MG63 (cell line): ENCODE results near the gene PGAM2. TPM values are rescaled to one million over a fixed set of nuclear protein-coding genes. Genes with fewer than 3 reads are reported as not detected.

Experiments used
- DNase-seq: peaks from one replicate; pipeline ENCODE4 v3.0.0-alpha.2; 2020
- H3K27me3 ChIP-seq: fragments of 250-450 bp; sonication (Bioruptor Pico); 2 replicates; pipeline ENCODE4 v1.5.1; 2020; ENCODE audit warnings: mild to moderate bottlenecking, moderate library complexity
- H3K36me3 ChIP-seq: fragments of 250-450 bp; sonication (Bioruptor Pico); 2 replicates; pipeline ENCODE4 v1.5.1; 2020; ENCODE audit warnings: mild to moderate bottlenecking, moderate library complexity
- H3K4me3 ChIP-seq: fragments of 250-450 bp; sonication (Bioruptor Pico); 2 replicates; pipeline ENCODE4 v1.5.1; 2020; ENCODE audit warnings: mild to moderate bottlenecking, moderate library complexity
- H3K9me3 ChIP-seq: fragments of 250-450 bp; sonication (Bioruptor Pico); 2 replicates; pipeline ENCODE4 v1.5.1; 2020; ENCODE audit warnings: mild to moderate bottlenecking, moderate library complexity
- total RNA-seq: library from RNA; depleted of rRNA; stranded (reverse); fragments of >200 nt; shearing (Covaris generic); gene quantifications from 2 replicates; pipeline ENCODE4 v1.2.3, GENCODE V29; 2014; ENCODE audit warnings: low replicate concordance

PGAM2 gene
- total RNA-seq, 1 experiment from 2014 or later: not detected

- H3K27me3 ChIP-seq: no peaks in the 10 kb centered on the region
- no peak for DNase-seq
- no peak overlapping the region for H3K4me3 ChIP-seq
- H3K36me3 ChIP-seq: peaks cover 23% of the 10 kb centered on the region
- no peaks in the 10 kb centered on the region for H3K9me3 ChIP-seq
These were observed 3.0 kb downstream of the PGAM2 start for GRCh38 chr7:44062180-44062902.

- no peaks in the 10 kb centered on the region for H3K9me3 ChIP-seq
- DNase-seq: no peak
- H3K27me3 ChIP-seq: no peaks in the 10 kb centered on the region
- H3K36me3 ChIP-seq: peaks cover 26% of the 10 kb centered on the region
- no peak overlapping the region for H3K4me3 ChIP-seq
These were observed 3.7 kb downstream of the PGAM2 start for GRCh38 chr7:44061645-44062179.

- Histone ChIP-seq H3K27me3 (no peaks in the 10 kb centered on the region), H3K9me3 (no peaks in the 10 kb centered on the region), H3K36me3 (peaks cover 32% of the 10 kb centered on the region), H3K4me3 (no peak overlapping the region)
- no peak for DNase-seq
These were observed 4.3 kb downstream of the PGAM2 start for GRCh38 chr7:44060948-44061644.

DNA sequence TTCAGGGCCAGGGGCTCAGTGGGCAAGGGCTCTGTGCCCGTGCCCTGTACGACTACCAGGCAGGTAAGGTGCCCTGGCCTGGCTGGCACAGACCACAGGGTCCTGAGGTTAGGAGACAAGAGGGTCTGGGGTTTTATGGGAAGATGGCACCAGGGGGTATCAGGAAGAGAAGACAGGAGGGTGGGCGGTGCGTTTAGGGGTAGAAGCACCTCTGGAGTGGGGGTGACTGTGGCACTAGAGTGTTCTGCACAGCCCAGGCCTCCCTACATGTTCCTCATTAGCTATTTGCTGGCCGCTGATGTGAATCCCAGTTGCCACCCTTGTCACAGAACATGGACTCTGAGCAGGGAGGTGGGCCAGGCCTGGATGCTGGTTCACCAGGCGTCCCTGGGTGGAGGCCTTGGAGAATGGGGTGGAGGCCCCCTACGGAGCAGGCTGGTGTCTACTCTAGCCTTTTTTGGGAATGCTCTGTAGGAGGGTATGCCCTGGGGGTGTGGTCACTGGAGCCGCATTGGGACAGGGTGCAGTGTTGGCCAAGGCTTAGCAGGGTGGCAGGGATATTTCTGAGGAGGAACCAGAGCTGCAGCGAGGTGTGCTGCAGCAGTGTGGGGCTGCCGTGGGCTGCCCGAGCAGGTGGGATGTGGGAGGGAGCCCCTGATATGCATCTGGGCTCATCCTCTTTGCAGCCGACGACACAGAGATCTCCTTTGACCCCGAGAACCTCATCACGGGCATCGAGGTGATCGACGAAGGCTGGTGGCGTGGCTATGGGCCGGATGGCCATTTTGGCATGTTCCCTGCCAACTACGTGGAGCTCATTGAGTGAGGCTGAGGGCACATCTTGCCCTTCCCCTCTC lies 5.0 kb downstream of the PGAM2 start:
- Histone ChIP-seq H3K36me3 (peaks cover 34% of the 10 kb centered on the region), H3K4me3 (no peak overlapping the region), H3K9me3 (no peaks in the 10 kb centered on the region), H3K27me3 (no peaks in the 10 kb centered on the region)
- no peak for DNase-seq

DNA sequence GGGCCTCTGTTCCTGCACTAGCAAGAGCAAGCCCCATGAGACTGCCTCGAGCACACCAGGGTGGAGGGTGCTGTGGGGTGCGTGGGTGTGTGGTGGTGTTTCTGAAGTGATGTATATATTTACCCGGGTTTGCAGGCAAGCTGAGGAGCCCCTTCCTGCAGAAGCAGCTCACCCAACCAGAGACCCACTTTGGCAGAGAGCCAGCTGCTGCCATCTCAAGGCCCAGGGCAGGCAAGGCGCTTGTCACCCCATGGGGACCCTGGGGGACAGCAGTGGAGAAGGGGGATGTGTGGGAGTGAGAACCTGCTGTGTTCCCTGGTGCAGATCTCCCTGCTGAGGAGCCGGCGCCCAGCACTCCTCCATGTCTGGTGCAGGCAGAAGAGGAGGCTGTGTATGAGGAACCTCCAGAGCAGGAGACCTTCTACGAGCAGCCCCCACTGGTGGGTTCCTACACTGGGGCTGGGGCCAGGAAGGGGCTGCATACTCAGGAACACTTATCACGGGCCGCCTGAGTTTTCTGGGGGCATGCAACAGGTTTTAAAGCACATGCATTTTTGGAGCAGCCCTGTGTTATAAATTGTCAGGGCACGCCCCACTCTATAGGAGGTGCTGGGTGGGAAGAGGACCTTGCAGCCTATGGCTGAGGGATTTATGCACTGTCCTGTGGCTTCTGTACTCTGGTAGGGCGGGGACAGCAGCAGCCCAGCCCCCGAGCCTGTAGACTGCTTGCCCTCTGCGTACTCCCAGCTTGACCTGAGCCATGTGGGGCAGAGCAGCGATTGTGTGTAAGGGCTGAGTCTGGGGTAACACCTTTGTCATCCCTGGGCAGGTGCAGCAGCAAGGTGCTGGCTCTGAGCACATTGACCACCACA lies 5.9 kb downstream of the PGAM2 start:
- H3K36me3 ChIP-seq: peaks cover 41% of the 10 kb centered on the region
- no peaks in the 10 kb centered on the region for H3K9me3 ChIP-seq
- no peaks in the 10 kb centered on the region for H3K27me3 ChIP-seq
- no peak for DNase-seq
- no peak overlapping the region for H3K4me3 ChIP-seq

GRCh38 chr7:44058759-44059218 lies 6.6 kb downstream of the PGAM2 start:
- H3K36me3 ChIP-seq: peaks cover 48% of the 10 kb centered on the region
- no peaks in the 10 kb centered on the region for H3K9me3 ChIP-seq
- DNase-seq: no peak
- no peak overlapping the region for H3K4me3 ChIP-seq
- H3K27me3 ChIP-seq: no peaks in the 10 kb centered on the region

GRCh38 chr7:44057849-44058758 lies 7.3 kb downstream of the PGAM2 start:
- Histone ChIP-seq H3K4me3 (no peak overlapping the region), H3K36me3 (peaks cover 52% of the 10 kb centered on the region), H3K9me3 (no peaks in the 10 kb centered on the region), H3K27me3 (no peaks in the 10 kb centered on the region)
- no peak for DNase-seq

- Histone ChIP-seq H3K36me3 (peaks cover 53% of the 10 kb centered on the region), H3K4me3 (no peak overlapping the region), H3K27me3 (no peaks in the 10 kb centered on the region), H3K9me3 (no peaks in the 10 kb centered on the region)
- no peak for DNase-seq
These were observed 8.1 kb downstream of the PGAM2 start for GRCh38 chr7:44057181-44057848.

DNA sequence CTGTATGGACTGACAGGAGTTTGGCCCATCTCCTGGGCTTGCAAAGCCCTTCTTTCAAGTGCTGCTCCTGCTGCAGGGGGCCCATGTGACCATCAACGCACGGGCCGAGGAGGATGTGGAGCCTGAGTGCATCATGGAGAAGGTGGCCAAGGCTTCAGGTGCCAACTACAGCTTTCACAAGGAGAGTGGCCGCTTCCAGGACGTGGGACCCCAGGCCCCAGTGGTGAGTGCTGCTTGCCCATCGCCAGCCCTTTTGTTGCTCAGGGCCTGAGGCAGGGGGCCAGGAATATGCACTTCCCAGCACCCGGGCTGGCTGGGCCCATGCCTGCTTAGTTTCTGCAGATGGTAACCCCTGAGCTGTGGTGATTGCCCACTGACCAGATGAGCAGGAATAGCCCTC lies 8.7 kb downstream of the PGAM2 start:
- H3K9me3 ChIP-seq: no peaks in the 10 kb centered on the region
- no peak overlapping the region for H3K4me3 ChIP-seq
- H3K27me3 ChIP-seq: no peaks in the 10 kb centered on the region
- DNase-seq: no peak
- H3K36me3 ChIP-seq: peaks cover 58% of the 10 kb centered on the region

- DNase-seq: no peak
- Histone ChIP-seq H3K27me3 (no peaks in the 10 kb centered on the region), H3K4me3 (no peak overlapping the region), H3K36me3 (peaks cover 68% of the 10 kb centered on the region), H3K9me3 (no peaks in the 10 kb centered on the region)
These were observed 12.5 kb downstream of the PGAM2 start for GRCh38 chr7:44052771-44053365.

GRCh38 chr7:44051611-44052220 lies 13.7 kb downstream of the PGAM2 start:
- peaks cover 70% of the 10 kb centered on the region for H3K36me3 ChIP-seq
- H3K4me3 ChIP-seq: no peak overlapping the region
- no peaks in the 10 kb centered on the region for H3K27me3 ChIP-seq
- H3K9me3 ChIP-seq: no peaks in the 10 kb centered on the region
- DNase-seq: no peak

DNA sequence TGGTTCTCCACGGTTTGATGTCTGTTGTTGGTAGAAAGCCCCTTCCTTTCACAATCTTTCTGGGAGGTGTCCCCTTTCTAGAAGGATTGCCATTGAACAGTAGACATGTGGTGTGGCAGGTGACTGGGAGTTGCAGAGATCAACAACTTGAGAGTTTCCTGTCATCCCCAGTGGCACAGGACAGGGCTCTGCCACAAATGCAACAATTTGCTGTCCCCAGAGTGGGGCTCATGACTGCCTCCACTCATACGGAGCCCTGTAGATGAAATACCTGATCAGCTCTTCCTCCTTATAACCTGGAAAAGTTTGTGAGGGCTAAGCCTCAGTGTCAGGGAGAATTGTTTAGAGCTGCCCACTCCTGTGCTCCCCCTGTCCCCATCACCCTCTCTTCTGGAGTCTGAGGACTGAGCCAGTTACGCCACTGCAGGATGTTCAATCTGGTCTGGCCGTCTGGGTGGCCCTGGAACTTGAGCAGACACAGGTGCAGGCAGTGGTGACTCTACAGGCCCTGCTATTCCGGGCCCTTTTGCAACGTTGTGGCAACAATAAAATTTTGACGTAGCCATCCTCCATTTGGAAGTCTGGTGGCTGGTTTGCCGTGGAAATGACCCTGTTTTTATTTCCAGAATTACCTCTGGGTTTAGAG lies 14.3 kb downstream of the PGAM2 start:
- Histone ChIP-seq H3K36me3 (peaks cover 70% of the 10 kb centered on the region), H3K9me3 (no peaks in the 10 kb centered on the region), H3K27me3 (no peaks in the 10 kb centered on the region), H3K4me3 (no peak overlapping the region)
- DNase-seq: no peak

GRCh38 chr7:44050121-44050914 lies 15.0 kb downstream of the PGAM2 start:
- peaks cover 73% of the 10 kb centered on the region for H3K36me3 ChIP-seq
- no peak overlapping the region for H3K4me3 ChIP-seq
- DNase-seq: no peak
- H3K27me3 ChIP-seq: no peaks in the 10 kb centered on the region
- no peaks in the 10 kb centered on the region for H3K9me3 ChIP-seq
